AG10803 (cell line): ENCODE results near the gene STN1.
A peak's percentile ranks its signal among the peaks of the same experiment; 100 is the strongest.

Experiments
- DNase-seq: peaks from one replicate; pipeline ENCODE4 v3.0.0; 2010; ENCODE audit warnings: low read depth
- H3K4me3 ChIP-seq: 2 replicates; pipeline ENCODE4 v1.5.1; 2011; ENCODE audit warnings: mild to moderate bottlenecking, low read length, control low read depth
- CTCF ChIP-seq: conservative IDR thresholded peaks from 2 replicates; pipeline ENCODE4 v1.5.1; 2011; ENCODE audit warnings: mild to moderate bottlenecking, low read length, control low read depth, inconsistent platforms

STN1 gene

DNA sequence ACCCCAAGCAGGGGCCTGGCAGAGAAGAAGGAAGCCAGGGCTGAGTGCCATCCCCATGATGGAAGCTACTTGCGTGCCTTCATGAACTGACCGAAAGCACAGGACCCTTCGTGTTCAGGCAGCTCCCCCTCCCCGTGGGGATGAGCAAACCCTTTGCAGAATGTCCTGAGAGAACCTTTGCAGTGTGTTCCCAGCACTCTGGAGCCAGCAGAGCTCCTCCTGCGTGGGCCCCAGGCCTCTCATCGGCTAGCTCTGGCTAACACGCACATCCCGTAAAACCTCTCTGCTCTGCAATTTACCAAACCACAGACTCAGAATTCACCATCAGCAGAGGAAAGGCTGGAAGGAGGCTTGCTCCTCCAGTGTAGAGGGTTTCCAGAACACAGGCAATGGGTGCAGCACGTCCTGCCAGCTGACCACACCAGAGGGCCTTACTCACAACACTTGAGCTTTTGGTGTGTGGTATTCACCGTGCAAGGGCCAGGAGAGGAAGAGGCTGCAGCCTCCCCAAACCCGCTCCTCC is 65.7 kb downstream of the STN1 start:
- peak; percentile 92 for DNase-seq
- H3K4me3 ChIP-seq = peak overlapping the region; percentile 23

GRCh38 chr10:103851261-103851660 is 66.7 kb downstream of the STN1 start:
- TF ChIP-seq CTCF = no peak
- H3K4me3 ChIP-seq = no peak overlapping the region
- no peak for DNase-seq

More for the DNA sequence above, 65.7 kb downstream of the STN1 start:
- no peak for TF ChIP-seq CTCF

GRCh38 chr10:103850572-103850895 is 67.5 kb downstream of the STN1 start:
- DNase-seq = no peak
- no peak for TF ChIP-seq CTCF
- H3K4me3 ChIP-seq = peak overlapping the region; percentile 44

DNA sequence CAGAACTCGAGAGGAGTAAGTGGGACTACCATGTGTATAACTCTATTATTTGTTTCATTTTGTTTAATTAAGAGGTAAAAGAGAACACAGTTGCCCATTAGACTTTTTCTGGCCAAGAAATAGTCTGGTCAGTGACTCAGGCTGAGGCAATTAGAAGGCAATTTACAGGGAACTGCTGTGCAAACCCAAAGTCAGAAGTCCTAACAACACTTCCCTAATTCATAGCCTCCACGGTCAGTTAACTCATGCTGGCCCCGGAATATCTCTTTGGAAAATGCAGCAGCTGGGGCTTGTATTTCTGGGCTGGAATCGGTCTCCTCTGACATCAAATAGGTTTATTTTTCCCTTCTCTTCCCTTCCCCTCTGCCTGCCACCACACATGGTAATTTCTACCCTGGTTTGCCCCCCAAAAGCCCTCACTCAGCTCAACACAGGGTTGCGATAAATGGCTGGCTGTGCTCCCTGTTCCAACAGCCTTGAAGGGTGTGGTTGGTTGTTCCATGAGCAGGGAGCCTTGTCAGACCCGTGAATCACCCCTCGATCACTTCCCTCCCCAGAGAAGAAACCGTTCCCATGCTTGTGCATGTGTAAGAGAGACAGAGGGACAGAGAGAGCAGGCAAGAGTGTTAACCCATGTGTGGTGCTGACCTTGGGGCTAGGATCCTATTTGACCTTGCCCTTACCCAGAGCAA is 68.0 kb downstream of the STN1 start:
- peak overlapping the region; percentile 44 for H3K4me3 ChIP-seq
- no peak for TF ChIP-seq CTCF
- DNase-seq = peak; percentile 92

DNA sequence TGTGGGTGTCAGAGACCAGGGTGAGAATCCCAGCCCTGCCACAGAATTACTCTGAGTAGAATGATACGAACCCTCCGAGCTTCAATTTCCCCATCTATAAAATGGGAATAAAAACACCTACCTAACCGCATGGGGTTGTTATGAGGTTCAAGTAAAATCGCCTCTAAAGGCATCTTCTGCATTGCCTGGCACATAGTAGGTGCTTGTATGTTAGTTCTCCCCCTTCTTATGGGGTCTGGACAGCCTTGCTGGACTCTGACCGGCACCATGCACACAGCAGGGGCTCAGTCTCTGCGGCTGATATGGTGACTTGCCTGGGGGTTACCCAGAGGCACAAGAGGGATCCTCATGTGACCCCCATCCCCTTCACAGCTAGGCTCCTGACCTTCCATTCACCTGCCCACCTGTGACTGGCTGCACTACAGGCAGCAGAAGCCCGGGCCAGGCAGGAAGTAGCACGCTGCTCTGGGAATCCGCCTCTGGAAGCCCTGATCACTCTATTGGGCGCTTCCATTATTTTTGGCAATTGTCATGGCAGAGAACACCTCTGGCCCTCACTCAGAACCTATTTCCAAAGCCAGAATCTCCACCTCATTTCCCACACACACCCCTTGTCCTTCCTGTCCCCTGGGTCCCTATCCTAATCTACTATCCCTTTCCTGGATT is 68.6 kb downstream of the STN1 start:
- TF ChIP-seq CTCF = no peak
- no peak for DNase-seq
- peak overlapping the region; percentile 44 for H3K4me3 ChIP-seq

DNA sequence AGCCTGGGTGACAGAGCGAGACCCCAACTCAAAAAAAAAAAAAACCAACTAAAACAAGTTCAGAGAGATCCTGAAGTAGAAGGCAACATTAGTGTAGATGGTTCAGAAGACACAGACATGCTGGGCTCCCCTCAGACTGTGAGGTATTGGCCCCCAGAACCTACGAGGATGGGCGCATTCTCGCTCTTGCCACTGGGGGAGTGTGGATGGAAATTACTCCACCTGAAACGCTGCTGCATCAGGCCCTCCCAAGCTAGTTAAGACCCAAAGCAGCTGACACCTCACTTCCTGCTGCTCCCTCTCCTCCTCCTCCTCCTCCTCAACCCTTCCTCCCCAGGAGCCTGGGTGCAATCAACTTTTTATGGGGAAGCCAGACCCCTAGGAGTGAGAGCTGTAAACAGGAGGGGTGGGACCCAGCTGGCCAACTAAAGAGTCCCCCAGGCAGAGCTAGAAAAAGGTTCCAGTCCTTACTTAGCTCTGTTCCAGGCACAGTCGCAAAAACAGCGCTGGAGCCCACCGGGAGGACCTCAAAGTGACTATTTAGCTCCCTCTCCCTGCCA is 70.0 kb downstream of the STN1 start:
- peak; percentile 42 for TF ChIP-seq CTCF
- no peak for DNase-seq

GRCh38 chr10:103847346-103847745 is 70.6 kb downstream of the STN1 start:
- no peak for TF ChIP-seq CTCF
- DNase-seq = no peak
- no peak overlapping the region for H3K4me3 ChIP-seq

More for the DNA sequence above, 70.0 kb downstream of the STN1 start:
- no peak overlapping the region for H3K4me3 ChIP-seq
